K562 (cell line): Measurements from ENCODE around the gene RSF1. TPM values are rescaled to one million over a fixed set of nuclear protein-coding genes. Genes with fewer than 3 reads are reported as not detected.

Experiments
- ATAC-seq: fragments of 200-7000 bp; cut with Tn5 transposase; 3 replicates; pipeline ENCODE4 v1.9.1; 2020; ENCODE audit warnings: moderate library complexity
- BruUV-seq: library from RNA; stranded (reverse); fragments of 400-500 nt; replicated peaks from 2 replicates; lab custom pipeline; 2021; lab: Mats Ljungman, UMichigan
- CTCF ChIA-PET: fragments of 300-600 bp; formaldehyde crosslinking; extraction: SDS; loops from one replicate; lab custom pipeline; 2021; ENCODE audit warnings: low intra/inter-chr PET ratio; lab: Yijun Ruan, JAX
- POLR2A ChIA-PET: fragments of 300-600, 350-650 bp; sonication (Branson Sonifier 250); formaldehyde crosslinking; extraction: SDS; loops from one replicate; lab custom pipeline; 2021; ENCODE audit warnings: antibody characterized with exemption, inconsistent platforms; lab: Yijun Ruan, JAX
- DNase-seq, 4 experiments: peaks; one replicate each; pipeline versions ENCODE4 v3.0.0 to v3.0.0-alpha.2; 2011 to 2018; ENCODE audit warnings: low spot score in 3 of 4, mixed read lengths in 3 of 4; ENCODE audit errors: extremely low read depth in 1 of 4
- FAIRE-seq: peaks from 2 replicates; lab custom pipeline; 2011; peaks lifted over from hg19 to GRCh38; lab: Jason Lieb, UNC
- H2AFZ ChIP-seq: 2 replicates; pipeline ENCODE4 v1.6.0; 2011; ENCODE audit warnings: low read depth, low read length, control low read depth, inconsistent platforms
- H3K27ac ChIP-seq: fragments of 200-600 bp; 3 replicates; pipeline ENCODE4 v1.8.0; 2011; ENCODE audit warnings: low read depth, mild to moderate bottlenecking, control low read depth, inconsistent platforms, low read length, moderate library complexity, mixed read lengths; ENCODE audit errors: extremely low read depth
- H3K27me3 ChIP-seq, 2 experiments: fragments of 300-600 bp in 1 of 2; 2 replicates in 1 of 2; 3 replicates in 1 of 2; pipeline versions ENCODE4 v1.6.0 to v1.8.0; 2011; ENCODE audit warnings: inconsistent platforms in 2 of 2, low read length in 2 of 2, mild to moderate bottlenecking in 1 of 2, mixed read lengths in 1 of 2, moderate library complexity in 1 of 2; ENCODE audit not compliant: control insufficient read depth in 2 of 2, insufficient read depth in 2 of 2
- H3K36me3 ChIP-seq: fragments of 300-600 bp; 3 replicates; pipeline ENCODE4 v1.8.0; 2011; ENCODE audit warnings: mild to moderate bottlenecking, low read length, inconsistent platforms; ENCODE audit not compliant: control insufficient read depth, insufficient read depth
- H3K4me1 ChIP-seq, 2 experiments: fragments of 200-600 bp in 1 of 2; replicated peaks in 1 of 2; 2 replicates in 1 of 2; 3 replicates in 1 of 2; pipeline versions ENCODE4 v1.5.1 to v1.8.0; 2011; ENCODE audit warnings: inconsistent platforms in 2 of 2, low read length in 2 of 2, mild to moderate bottlenecking in 1 of 2, mixed read lengths in 1 of 2, moderate library complexity in 1 of 2; ENCODE audit not compliant: control insufficient read depth in 2 of 2, insufficient read depth in 2 of 2
- H3K4me2 ChIP-seq: 2 replicates; pipeline ENCODE4 v1.6.1; 2011; ENCODE audit warnings: low read length, control low read depth, inconsistent platforms, mixed read lengths; ENCODE audit not compliant: insufficient read depth
- H3K4me3 ChIP-seq: fragments of 200-600 bp; sonication (generic), shearing (Covaris generic); 2 replicates; pipeline ENCODE4 v1.5.1; 2016; ENCODE audit warnings: control low read depth, inconsistent platforms
- H3K79me2 ChIP-seq: fragments of 200-600 bp; 3 replicates; pipeline ENCODE4 v1.8.0; 2011; ENCODE audit warnings: low read length, inconsistent platforms; ENCODE audit not compliant: control insufficient read depth, insufficient read depth
- H3K9ac ChIP-seq, 2 experiments: 2 replicates each; pipeline versions ENCODE4 v1.6.0 to v1.6.1; 2011; ENCODE audit warnings: low read depth in 2 of 2, low read length in 2 of 2, control low read depth in 1 of 2, inconsistent platforms in 1 of 2, mild to moderate bottlenecking in 1 of 2, mixed read lengths in 1 of 2; ENCODE audit not compliant: insufficient read depth in 1 of 2
- H3K9me1 ChIP-seq: one replicate; pipeline ENCODE4 v1.6.0; 2011; ENCODE audit warnings: inconsistent platforms, mild to moderate bottlenecking, low read length, moderate library complexity; ENCODE audit not compliant: control insufficient read depth, insufficient read depth
- H3K9me3 ChIP-seq: replicated peaks from 2 replicates; pipeline ENCODE4 v1.5.1; 2011; ENCODE audit warnings: low read depth, low read length, inconsistent platforms; ENCODE audit not compliant: control insufficient read depth, insufficient read depth
- H4K20me1 ChIP-seq: replicated peaks from 2 replicates; pipeline ENCODE4 v1.6.1; 2011; ENCODE audit warnings: low read length, inconsistent platforms, mixed read lengths; ENCODE audit not compliant: control insufficient read depth, insufficient read depth
- CTCF ChIP-seq, 3 experiments: IDR thresholded peaks in 2 of 3; conservative IDR thresholded peaks in 1 of 3; 2 replicates each; pipeline ENCODE4 v1.5.1; 2011 to 2012; ENCODE audit warnings: low read length in 3 of 3, mild to moderate bottlenecking in 3 of 3, control low read depth in 2 of 3, improper control_type of control experiment in 1 of 3, inconsistent platforms in 1 of 3, low read depth in 1 of 3, mixed read lengths in 1 of 3, moderate library complexity in 1 of 3; ENCODE audit not compliant: insufficient read depth in 2 of 3
- DPF2 ChIP-seq: fragments of 450-650 bp; IDR thresholded peaks from 2 replicates; pipeline ENCODE4 v1.6.1; 2016
- MAFK ChIP-seq: IDR thresholded peaks from 2 replicates; pipeline ENCODE4 v1.6.1; 2011; ENCODE audit warnings: low read length, improper control_type of control experiment
- ZBTB33 ChIP-seq: sonication (generic); formaldehyde crosslinking; IDR thresholded peaks from 2 replicates; pipeline ENCODE4 v1.8.1; 2023; ENCODE audit warnings: mild to moderate bottlenecking, missing genetic modification reagents
- ZNF431 ChIP-seq: sonication (generic); formaldehyde crosslinking; IDR thresholded peaks from 2 replicates; pipeline ENCODE4 v1.8.0; 2022; ENCODE audit warnings: mild to moderate bottlenecking, missing genetic modification reagents
- WGBS: fragments of 100-300 bp; shearing (Covaris generic); methylation state at CpG from one replicate; pipeline ENCODE4 v1.1.6; 2016; ENCODE audit warnings: low coverage, mixed read lengths; ENCODE audit not compliant: insufficient coverage; ENCODE audit errors: missing lambda C conversion rate; 5-methylcytosine and 5-hydroxymethylcytosine counted together
- in situ Hi-C: fragments of 300-500 bp; cut with MboI; formaldehyde crosslinking; loops from 4 replicates; pipeline ENCODE4 v1.15.0; 2018; ENCODE audit warnings: inconsistent platforms, mixed read lengths
- intact Hi-C: fragments of 100-400 bp; cut with micrococcal nuclease; formaldehyde crosslinking; loops from 2 replicates; pipeline ENCODE4 v1.14.2; 2022
- polyA plus RNA-seq, 8 experiments: library from polyadenylated mRNA; depleted of rRNA in 4 of 8; stranded (reverse) in 5 of 8; unstranded in 3 of 8; fragments of >200 nt; fragmentation: Nextera tagmentation in 2 of 8; fragmentation: Illumina TruSeq in 1 of 8; extraction: Ambion mirVana in 2 of 8; extraction: Trizol in 1 of 8; gene quantifications; 2 replicates each; pipeline versions ENCODE4 v1.2.1 to v1.2.3, GENCODE V29; 2011 to 2014; ENCODE audit warnings: inconsistent platforms in 1 of 8, missing spikeins in 1 of 8
- total RNA-seq, 7 experiments: library from RNA; depleted of rRNA in 6 of 7; stranded (reverse); fragments of >200 nt in 6 of 7; fragmentation: Illumina TruSeq in 2 of 7; extraction: Trizol in 2 of 7; gene quantifications; 2 replicates each; pipeline versions ENCODE4 v1.2.1 to v1.2.3, GENCODE V29; 2011 to 2021; ENCODE audit warnings: low replicate concordance in 1 of 7

Gene RSF1
- total and polyA plus RNA-seq, 9 of the 15 experiments (the other 6 are each of a cell fraction or from before 2014, with no cell fraction given): 9.7 to 63.6 (median 42.8) TPM

- Histone ChIP-seq H3K27me3 (no peaks in the 10 kb centered on the region), H4K20me1 (no peaks in the 10 kb centered on the region; the same call in 1 of the 2 replicates), H3K4me2 (no peak overlapping the region), H3K4me3 (no peak overlapping the region), H3K9me3 (peaks cover 3% of the 10 kb centered on the region), H2AFZ (no peak overlapping the region), H3K9ac (no peak overlapping the region), H3K27ac (no peak overlapping the region), H3K36me3 (peaks cover 7% of the 10 kb centered on the region; the same call in 2 of the 3 replicates), H3K9me1 (no peaks in the 10 kb centered on the region), H3K4me1 (peaks cover 0 to 8% of the 10 kb centered on the region in 2 experiments; a peak in 2 of 5 replicates), H3K79me2 (peaks cover 84% of the 10 kb centered on the region)
- intact Hi-C loops: no loop called here
- POLR2A ChIA-PET: interaction anchor here (1.0 kb wide), 1 partner anchor 105 kb away, joined by 3 read pairs; no protein-coding TSS in a partner anchor
- 88% methylated on average over 4 of the region's 5 CpGs for WGBS
- CTCF ChIA-PET: no interaction called here
- no peak for DNase-seq
- BruUV-seq: no TSS peak
- 0 out of 2 replicates have a peak, but pooled peaks have one; percentile 41 for TF ChIP-seq ZBTB33 (CRISPR knock-in tag)
- TF ChIP-seq MAFK: no peak
- no peak for TF ChIP-seq DPF2
- peak; percentile 95 for TF ChIP-seq ZNF431 (CRISPR knock-in tag)
- TF ChIP-seq CTCF (IDR thresholded peaks at IDR 0.05 in 2 of 3, conservative IDR thresholded peaks at IDR 0.05 in 1 of 3; ENCODE audit: insufficient read depth in 2 of 3, low read depth in 1 of 3, low read length in 3 of 3): 0 out of 6 replicates have a peak, but pooled peaks of 1 of the 3 experiments have one; percentile 4
- FAIRE-seq: no peak
- ATAC-seq: peak; percentile 61
- in situ Hi-C loops: no loop called here
Observed at GRCh38 chr11:77789731-77790476, 30.6 kb downstream of the RSF1 start.
